Stimulated activated CD4-positive, alpha-beta T cell treated with anti-CD3 and anti-CD28 coated beads, Interleukin-1b, Interleukin-23, amount 100 ng/mL, for 1 hour (primary cell): Measurements from ENCODE around the gene TFPI2.
"Not testable (repeated sequence)": the region's sequence is repeated elsewhere in the genome, so short reads cannot be mapped to it uniquely, and the experiment has no call there.

Source experiments
- DNase-seq, 2 donors: peaks; one replicate each; pipeline ENCODE4 v3.0.0-alpha.2; 2020; ENCODE audit warnings: low read depth in 2 of 2

TFPI2 gene

GRCh38 chr7:93890464-93891068 lies at the start of gene TFPI2:
Gene TFPI2 (minus strand): TSS chr7:93890753. CDS start chr7:93890678, 75 bp downstream.
- peak in 1 of 2 donors; percentile 5 for DNase-seq

GRCh38 chr7:93938293-93938692 lies 47.7 kb upstream of the TFPI2 start:
- DNase-seq = no peak

- DNase-seq = no peak
Observed at GRCh38 chr7:93937818-93938217, 47.3 kb upstream of the TFPI2 start.

- DNase-seq = no peak
Observed at GRCh38 chr7:93935102-93935501, 44.5 kb upstream of the TFPI2 start.

GRCh38 chr7:93933156-93933555 lies 42.6 kb upstream of the TFPI2 start:
- DNase-seq = no peak

- no peak for DNase-seq
Observed at GRCh38 chr7:93931655-93932054, 41.1 kb upstream of the TFPI2 start.

- no peak for DNase-seq
Observed at GRCh38 chr7:93927585-93927984, 37.0 kb upstream of the TFPI2 start.

GRCh38 chr7:93926800-93927199 lies 36.2 kb upstream of the TFPI2 start:
- no peak for DNase-seq

GRCh38 chr7:93923942-93924341 lies 33.4 kb upstream of the TFPI2 start:
- no peak for DNase-seq

- no peak for DNase-seq
Observed at GRCh38 chr7:93923296-93923695, 32.7 kb upstream of the TFPI2 start.

GRCh38 chr7:93921607-93922566 lies 31.3 kb upstream of the TFPI2 start, which contains the start of gene GNG11:
Gene GNG11 (plus strand): TSS chr7:93921735. CDS start chr7:93922138, 403 bp downstream.
- peak in 1 of 2 donors; percentile 1 for DNase-seq

GRCh38 chr7:93921186-93921585 lies 30.6 kb upstream of the TFPI2 start:
- no peak for DNase-seq

GRCh38 chr7:93920496-93921182 lies 30.1 kb upstream of the TFPI2 start:
- DNase-seq = no peak

GRCh38 chr7:93916315-93916714 lies 25.8 kb upstream of the TFPI2 start:
- not testable (repeated sequence) for DNase-seq

- DNase-seq = not testable (repeated sequence)
Observed at GRCh38 chr7:93915888-93916287, 25.3 kb upstream of the TFPI2 start.

- DNase-seq = not testable (repeated sequence)
Observed at GRCh38 chr7:93915206-93915842, 24.8 kb upstream of the TFPI2 start.

GRCh38 chr7:93914581-93915066 lies 24.1 kb upstream of the TFPI2 start:
- DNase-seq = no peak

GRCh38 chr7:93913197-93913596 lies 22.6 kb upstream of the TFPI2 start:
- no peak for DNase-seq

- not testable (repeated sequence) for DNase-seq
Observed at GRCh38 chr7:93911661-93912060, 21.1 kb upstream of the TFPI2 start.

- not testable (repeated sequence) for DNase-seq
Observed at GRCh38 chr7:93911242-93911641, 20.7 kb upstream of the TFPI2 start.
